Colon (tissue), 2 donors: Measurements from ENCODE around the gene ANKRD50.

Experiments used
- FAIRE-seq: peaks from 2 replicates; lab custom pipeline; 2012; peaks lifted over from hg19 to GRCh38; lab: Jason Lieb, UNC
- donor health status: control.
- donor health status: control.

ANKRD50 gene

DNA sequence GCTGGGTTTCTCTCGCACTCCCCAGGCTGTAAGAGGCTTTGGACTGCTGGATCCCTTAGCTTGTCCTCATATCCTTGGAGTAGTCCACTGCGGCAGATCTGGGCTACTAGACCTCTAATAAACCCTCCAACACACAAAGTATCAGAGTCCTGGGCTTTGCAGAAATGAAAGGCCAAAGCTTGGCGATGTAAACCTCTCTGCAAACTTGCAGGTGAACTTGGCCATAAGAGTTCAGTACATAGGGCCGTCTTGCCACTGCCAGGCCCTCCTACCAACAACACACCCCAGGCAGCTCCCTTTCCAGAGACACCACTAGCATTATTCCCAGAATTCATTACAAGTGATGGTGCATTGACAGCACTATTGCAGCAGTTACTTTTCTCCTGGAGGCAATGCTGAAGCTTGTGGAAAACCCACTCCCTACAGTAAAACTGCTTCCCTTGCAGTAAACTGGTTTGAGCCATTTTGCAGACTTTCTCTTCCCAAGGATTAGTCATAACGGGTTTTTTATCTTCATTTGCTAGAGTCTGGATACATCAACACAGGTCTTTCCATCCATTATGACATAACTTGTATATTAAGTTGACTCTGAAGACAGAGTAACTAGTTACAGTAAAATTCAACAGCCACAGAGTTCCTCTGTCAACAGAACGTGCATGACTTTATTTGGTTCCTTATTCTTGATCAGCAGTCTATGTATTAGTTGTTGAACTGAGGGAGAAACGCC, 2.4 kb downstream of the ANKRD50 start:
- no peak for FAIRE-seq

DNA sequence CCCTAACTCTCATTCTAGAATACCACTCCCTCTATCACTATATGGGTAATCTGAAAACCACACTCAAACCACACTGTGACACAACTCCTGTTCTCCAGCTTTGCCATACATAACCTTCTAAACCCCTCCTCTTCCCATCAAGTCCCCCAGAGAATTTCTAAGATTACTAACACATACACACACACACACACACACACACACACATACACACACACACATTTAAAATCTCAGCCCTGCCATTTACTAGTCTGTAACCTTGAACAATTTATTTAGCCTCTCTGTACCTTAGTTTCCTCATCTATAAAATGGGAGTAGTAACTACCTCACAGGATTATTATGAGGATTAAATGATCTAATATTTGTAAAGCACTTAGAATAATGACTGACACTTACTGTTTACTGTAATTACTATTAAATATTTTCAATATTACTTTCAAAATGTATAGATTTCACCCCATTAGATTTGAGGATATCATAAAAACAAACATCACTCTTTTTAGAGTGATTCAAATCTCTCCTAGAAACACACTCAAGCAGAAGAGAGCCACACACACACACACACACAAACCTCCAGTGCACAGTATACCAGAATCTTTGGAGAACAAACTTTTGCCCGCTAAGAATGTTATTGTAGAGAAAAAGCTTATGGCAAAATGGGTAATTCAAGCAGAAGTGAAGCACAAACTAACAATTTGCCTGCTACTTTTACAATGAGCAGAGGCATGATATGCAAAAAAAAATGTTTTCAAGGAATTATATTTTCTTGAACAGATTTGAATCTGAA, 3.8 kb downstream of the ANKRD50 start:
- FAIRE-seq = no peak

- FAIRE-seq = no peak
Observed at GRCh38 chr4:124705393-124705792, 7.1 kb downstream of the ANKRD50 start.

DNA sequence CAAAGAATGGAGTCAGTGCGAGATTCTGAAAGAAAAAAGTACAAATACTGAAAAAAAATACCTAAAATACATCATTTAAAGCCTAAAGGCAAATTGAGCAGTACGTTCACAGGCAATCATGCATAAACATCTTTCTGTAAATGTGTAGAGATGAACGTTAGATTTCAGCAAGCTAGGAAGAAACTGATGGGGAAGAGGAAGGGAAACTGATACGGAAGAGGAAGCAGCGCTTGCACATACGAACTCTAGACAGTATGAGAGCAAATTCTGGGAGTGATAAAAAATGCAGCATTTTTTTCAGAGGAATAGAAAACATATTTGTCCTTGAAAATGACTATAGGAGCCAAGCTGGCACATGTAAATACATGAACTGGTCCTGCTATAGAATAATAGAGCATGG, 9.4 kb downstream of the ANKRD50 start:
- FAIRE-seq = no peak

DNA sequence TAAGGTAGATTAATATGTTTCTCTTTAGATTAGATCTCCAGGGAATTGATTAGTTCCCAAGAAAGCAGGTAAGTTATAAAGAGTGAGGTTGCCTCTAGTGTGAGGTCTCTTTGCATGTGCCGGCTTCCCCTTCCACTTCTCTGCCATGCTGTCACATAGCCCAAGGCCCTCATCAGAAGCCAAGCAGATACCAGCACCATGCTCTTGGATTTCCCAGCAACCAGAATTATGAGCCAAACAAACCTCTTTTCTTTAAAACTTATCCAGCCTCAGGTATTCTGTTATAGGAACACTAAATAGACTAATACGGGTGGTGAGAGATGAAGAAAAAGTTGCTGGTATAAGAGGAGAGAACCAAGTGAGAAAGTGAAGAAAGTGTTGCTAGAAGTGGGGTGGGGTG, 15.1 kb downstream of the ANKRD50 start:
- FAIRE-seq = no peak

DNA sequence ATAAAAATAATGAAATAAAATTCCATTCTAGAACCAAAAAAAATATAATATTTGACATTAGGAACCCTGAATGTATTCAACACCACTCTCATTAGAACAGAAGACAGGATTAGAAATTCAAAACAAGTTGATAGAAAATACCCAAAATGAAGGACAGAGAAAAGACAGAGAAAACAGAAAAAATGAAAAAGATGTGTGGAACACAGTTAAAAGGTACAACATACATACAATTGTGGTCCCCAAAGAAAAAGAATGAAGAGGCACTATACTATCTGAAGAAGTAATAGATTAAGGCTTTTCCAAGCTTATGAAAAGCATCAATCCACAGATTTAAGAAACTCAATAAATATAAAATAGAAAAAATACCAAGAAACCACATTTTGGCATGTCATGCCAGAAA, 16.4 kb downstream of the ANKRD50 start:
- FAIRE-seq = no peak

GRCh38 chr4:124694946-124695598, 17.5 kb downstream of the ANKRD50 start:
- peak; percentile 70 for FAIRE-seq

DNA sequence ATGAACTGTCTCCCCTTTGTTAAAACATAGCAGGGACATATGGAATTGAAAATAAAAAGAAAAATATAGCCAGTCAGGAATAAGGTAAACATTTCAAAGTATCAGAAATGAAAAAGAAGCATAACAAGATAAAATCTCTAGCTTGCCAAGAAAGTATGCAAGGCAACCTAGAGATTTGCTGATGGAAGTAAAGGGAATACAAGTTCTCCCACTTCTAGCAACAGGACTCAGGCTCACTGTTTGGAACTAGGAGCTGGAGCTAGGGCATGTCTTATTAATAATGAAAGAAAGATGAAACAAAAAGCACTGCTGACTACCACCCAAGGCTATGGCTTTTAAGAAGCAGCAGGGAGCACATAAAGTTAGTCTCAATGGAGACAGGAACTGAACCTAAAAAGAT, 18.2 kb downstream of the ANKRD50 start:
- no peak for FAIRE-seq

- FAIRE-seq = no peak
Observed at GRCh38 chr4:124691801-124692200, 20.7 kb downstream of the ANKRD50 start.

- no peak for FAIRE-seq
Observed at GRCh38 chr4:124686279-124686678, 26.3 kb downstream of the ANKRD50 start.

GRCh38 chr4:124685851-124686250, 26.7 kb downstream of the ANKRD50 start:
- no peak for FAIRE-seq

- FAIRE-seq = no peak
Observed at GRCh38 chr4:124684301-124684700, 28.2 kb downstream of the ANKRD50 start.

- no peak for FAIRE-seq
Observed at GRCh38 chr4:124682384-124682783, 30.1 kb downstream of the ANKRD50 start.

- no peak for FAIRE-seq
Observed at GRCh38 chr4:124666496-124666895, 46.0 kb downstream of the ANKRD50 start.

GRCh38 chr4:124658795-124659194, 53.7 kb downstream of the ANKRD50 start:
- FAIRE-seq = no peak

DNA sequence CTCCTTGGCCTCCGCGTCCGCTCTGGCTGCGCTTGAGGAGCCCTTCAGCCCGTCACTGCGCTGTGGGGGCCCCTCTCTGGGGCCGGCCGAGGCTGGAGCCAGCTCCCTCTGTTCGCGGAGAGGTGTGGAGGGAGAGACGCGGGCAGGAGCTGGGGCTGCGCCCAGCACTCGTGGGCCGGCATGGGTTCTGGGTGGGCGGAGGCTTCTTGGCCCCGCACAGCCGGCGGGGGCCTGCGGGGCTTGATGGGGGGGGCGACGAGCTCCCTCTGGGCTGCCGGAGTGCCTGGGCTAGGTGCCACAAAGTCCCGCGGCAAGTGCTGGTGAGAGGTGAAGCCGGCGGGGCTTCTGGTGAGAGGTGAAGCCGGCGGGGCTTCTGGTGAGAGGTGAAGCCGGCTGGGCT, 61.9 kb downstream of the ANKRD50 start:
- FAIRE-seq = no peak

DNA sequence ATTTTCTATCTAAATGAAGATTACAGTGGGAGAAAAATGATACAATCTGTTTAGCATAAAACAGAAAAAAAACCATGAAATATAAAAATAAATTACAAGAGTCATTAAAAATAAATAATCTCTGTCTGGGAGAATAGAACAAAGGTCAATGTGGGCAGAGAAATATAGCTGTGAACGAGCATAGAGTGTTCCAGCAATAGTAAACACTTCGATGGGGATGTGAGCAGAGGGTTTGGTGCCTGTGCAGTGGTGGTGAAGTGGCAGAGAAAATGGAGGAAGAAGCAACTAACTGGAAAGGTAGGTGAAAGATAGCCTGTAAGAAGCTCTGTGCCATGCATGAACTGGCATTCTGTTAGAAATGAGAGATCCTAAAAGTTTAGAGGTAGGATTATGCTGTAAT, 64.9 kb downstream of the ANKRD50 start:
- no peak for FAIRE-seq

DNA sequence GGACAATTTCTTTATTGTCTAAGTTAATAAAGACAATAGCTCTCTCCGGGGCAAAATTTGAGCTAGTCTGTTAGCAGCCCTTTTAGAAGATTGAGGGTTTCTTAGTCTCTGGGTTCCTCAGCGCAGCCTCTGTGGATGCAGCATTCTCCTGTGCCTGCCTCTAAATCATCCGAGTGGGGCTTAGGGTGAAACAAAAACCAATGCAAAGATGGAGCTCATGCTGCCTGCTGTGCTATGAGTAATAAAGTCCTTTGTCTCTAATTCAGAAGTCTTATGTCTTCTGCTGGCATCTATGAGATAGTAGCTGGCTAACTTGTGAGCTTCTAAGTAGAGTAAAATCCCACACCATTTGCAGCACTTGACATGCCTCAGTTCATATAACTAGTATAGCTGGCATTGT, 67.9 kb downstream of the ANKRD50 start:
- no peak for FAIRE-seq

GRCh38 chr4:124642846-124643245, 69.7 kb downstream of the ANKRD50 start:
- FAIRE-seq = no peak

- no peak for FAIRE-seq
Observed at GRCh38 chr4:124641715-124642381, 70.7 kb downstream of the ANKRD50 start.

DNA sequence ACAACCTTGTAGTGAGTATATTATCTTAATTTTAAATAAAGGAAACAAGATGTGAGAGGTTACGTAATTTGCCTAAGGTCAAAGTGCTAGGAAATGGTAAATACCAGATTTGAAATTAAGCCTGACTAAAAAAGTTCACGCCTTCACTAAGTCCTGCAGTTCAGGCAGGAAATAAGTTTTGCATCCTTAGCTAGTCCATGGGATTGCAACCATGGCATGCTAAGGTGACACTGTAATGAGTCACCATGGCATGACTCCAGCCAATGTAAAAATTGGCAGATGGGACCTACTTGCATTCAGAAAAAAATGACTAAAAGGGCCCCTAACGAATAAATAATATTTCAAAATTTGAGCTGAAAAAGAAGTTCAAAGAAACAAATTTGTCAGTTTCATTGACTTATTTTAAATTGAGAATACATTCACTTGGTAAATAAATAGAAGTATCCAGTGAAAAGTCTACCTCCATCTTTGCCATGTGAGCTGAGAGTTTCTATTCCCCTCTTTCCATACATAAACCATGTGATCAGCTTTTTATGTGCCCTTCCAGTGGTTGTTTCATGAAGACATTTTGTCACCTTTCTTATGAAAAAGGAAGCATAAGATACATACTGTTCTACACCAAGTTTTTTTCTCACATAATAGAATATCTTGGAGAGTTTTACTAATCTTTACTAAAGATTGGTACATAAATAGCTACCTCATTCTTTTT, 72.4 kb downstream of the ANKRD50 start:
- no peak for FAIRE-seq

DNA sequence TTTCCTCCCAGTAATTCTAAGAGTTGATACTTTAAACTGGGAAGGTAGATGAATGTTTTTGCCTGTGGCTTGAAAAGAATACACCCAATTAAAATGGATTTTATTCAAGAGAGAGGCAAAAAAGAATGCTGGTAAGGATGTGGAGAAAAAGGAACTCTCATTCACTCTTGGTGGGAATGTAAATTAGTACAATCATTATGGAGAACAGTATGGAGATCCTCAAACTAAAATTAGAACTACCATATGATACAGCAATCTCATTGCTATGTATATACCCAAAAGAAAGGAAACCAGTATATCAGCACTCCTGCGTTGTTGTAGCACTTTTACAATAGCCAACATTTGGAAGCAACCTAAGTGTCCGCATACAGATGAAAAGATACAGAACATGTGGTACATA, 75.2 kb downstream of the ANKRD50 start:
- no peak for FAIRE-seq
